B cell (primary cell): ENCODE results near the gene NUCB2.

Source experiments
- CTCF ChIP-seq: fragments of 200-600 bp; IDR thresholded peaks from one replicate; pipeline ENCODE4 v1.8.0; 2022; ENCODE audit warnings: antibody characterized with exemption, mild to moderate bottlenecking
- EZH2 ChIP-seq: IDR thresholded peaks from 2 replicates; pipeline ENCODE4 v1.6.1; 2012; ENCODE audit warnings: borderline replicate concordance, low read depth, mild to moderate bottlenecking, moderate library complexity, low read length; ENCODE audit not compliant: insufficient read depth, poor library complexity, severe bottlenecking

- TF ChIP-seq CTCF (no peak), EZH2 (no peak)
Observed at GRCh38 chr11:17263769-17264168, 12.8 kb upstream of the NUCB2 start.
